Retinal pigment epithelial cell (primary cell): Measurements from ENCODE around the gene CSPG4.
"Not testable (repeated sequence)": the region's sequence is repeated elsewhere in the genome, so short reads cannot be mapped to it uniquely, and the experiment has no call there.

Source experiments
- DNase-seq: peaks from one replicate; pipeline ENCODE4 v3.0.0-alpha.2; 2010; ENCODE audit warnings: low read depth
- H3K4me3 ChIP-seq: 2 replicates; pipeline ENCODE4 v1.5.1; 2011; ENCODE audit warnings: mild to moderate bottlenecking, low read length, control low read depth, moderate library complexity
- CTCF ChIP-seq: conservative IDR thresholded peaks from 2 replicates; pipeline ENCODE4 v1.5.1; 2011; ENCODE audit warnings: low read depth, low read length, control low read depth, inconsistent platforms

Gene CSPG4

GRCh38 chr15:75688278-75688557 is 24.4 kb downstream of the CSPG4 start:
- no peak for TF ChIP-seq CTCF
- no peak for DNase-seq
- H3K4me3 ChIP-seq: no peak overlapping the region

GRCh38 chr15:75687486-75688277 is 25.0 kb downstream of the CSPG4 start:
- no peak for TF ChIP-seq CTCF
- DNase-seq: no peak
- H3K4me3 ChIP-seq: no peak overlapping the region

GRCh38 chr15:75686212-75686642 is 26.4 kb downstream of the CSPG4 start:
- not testable (repeated sequence) for DNase-seq, H3K4me3 ChIP-seq
- TF ChIP-seq CTCF: peak; percentile 64

GRCh38 chr15:75685195-75685594 is 27.5 kb downstream of the CSPG4 start:
- TF ChIP-seq CTCF: no peak
- DNase-seq: no peak
- no peak overlapping the region for H3K4me3 ChIP-seq

GRCh38 chr15:75684648-75685047 is 28.0 kb downstream of the CSPG4 start:
- no peak for TF ChIP-seq CTCF
- no peak for DNase-seq
- no peak overlapping the region for H3K4me3 ChIP-seq

- TF ChIP-seq CTCF: peak; percentile 78
Measured at GRCh38 chr15:75683646-75684312, 28.9 kb downstream of the CSPG4 start.

More at GRCh38 chr15:75683646-75684312, 28.9 kb downstream of the CSPG4 start:
- DNase-seq, H3K4me3 ChIP-seq: not testable (repeated sequence)
